HG02981 (cell line): ENCODE results near the gene ARHGAP24.

Source experiments
- ATAC-seq: cut with Tn5 transposase; IDR thresholded peaks from one replicate; pipeline ENCODE4 v1.9.1; 2021; ENCODE audit warnings: mild to moderate bottlenecking, moderate library complexity; ENCODE audit not compliant: unreplicated experiment

The ARHGAP24 gene

GRCh38 chr4:85577307-85577706 is 102.4 kb downstream of the ARHGAP24 start:
- ATAC-seq: no peak

DNA sequence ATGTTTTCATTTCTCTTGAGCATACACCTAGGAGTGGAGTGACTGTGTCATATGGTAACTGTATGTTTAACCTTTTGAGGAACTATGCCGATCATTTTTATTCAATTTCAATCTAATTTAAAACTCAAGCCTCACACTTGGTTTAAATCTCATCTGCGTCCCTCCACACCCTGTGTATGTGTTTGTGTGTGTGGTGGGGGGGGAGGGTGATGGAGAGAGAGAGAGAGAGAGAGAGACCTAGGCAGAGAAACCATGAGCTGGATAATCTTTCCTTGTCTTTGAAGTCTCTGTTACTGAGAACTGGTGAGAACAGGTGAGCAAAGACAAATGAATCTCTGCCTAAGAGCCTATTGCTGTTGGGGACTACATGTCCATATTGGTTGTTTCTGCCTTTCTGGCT is 105.0 kb downstream of the ARHGAP24 start:
- ATAC-seq: no peak

DNA sequence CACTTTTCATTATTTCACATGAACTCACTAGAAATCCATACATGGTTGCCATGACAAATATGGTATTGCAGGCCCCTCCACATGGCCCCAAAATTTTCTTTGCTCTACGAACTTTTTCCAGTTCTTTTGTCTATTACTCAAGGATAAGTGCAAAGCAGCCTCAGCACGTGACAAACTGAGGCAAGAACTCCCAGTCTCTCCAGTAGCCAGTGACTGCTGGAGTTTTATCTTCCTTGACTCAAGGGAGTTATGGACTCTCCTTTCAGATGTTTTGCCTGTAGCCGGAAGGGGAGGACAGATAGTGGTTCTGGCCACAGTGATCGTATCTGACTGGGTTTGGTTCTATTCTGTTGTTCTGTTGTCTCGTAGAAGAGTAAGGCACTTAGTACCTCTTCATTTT is 105.5 kb downstream of the ARHGAP24 start:
- ATAC-seq: no peak

DNA sequence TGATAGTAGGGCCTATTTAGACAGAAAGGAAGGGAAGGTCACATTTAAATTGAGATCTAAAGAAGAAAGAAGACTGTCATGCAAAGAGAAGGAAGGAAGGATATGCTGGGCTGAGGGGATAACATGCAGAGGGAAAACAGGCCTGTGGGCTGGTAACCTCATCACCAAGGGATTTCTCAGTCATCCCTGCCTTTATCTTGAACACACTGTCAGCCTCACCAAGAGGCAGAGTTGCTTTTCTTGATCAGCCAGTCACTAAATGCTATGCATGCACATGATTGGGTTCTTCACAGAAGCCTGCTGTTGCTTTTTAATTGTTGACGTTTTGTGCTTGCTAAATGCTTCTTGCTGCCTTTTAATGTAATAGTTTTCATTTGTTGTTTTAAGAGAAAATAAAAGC is 113.0 kb downstream of the ARHGAP24 start:
- ATAC-seq: no peak

DNA sequence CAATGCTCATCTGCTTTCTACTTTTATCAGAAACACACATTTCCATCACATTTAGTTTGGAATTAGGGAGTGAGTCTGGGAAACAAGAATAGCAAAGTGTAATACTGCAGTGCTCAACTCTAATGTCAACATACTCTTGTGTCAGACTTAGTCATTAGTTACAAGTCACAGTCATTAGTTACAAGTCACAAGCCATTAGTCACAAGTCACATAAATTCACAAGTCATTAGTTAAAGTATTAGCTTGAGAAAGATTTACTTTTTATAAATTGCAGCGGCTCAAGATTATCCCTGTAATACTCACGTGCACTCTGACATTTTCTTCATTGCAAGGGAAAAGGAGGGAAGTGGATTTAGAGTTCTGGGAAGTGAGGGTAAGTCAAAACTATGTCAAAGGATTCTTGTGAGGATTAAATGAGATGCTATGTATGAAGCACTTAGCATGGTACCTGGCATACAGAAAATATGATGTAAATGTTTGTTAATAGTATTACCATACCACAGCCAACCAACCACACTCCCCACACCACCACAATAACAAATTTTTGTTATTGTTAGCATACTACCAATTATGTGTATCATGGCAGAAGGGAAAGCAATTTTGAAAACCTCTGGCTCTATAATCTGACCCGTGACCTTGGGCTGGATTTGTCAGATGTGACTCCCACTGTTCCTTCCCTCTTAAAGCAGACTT is 116.6 kb downstream of the ARHGAP24 start:
- ATAC-seq: no peak

DNA sequence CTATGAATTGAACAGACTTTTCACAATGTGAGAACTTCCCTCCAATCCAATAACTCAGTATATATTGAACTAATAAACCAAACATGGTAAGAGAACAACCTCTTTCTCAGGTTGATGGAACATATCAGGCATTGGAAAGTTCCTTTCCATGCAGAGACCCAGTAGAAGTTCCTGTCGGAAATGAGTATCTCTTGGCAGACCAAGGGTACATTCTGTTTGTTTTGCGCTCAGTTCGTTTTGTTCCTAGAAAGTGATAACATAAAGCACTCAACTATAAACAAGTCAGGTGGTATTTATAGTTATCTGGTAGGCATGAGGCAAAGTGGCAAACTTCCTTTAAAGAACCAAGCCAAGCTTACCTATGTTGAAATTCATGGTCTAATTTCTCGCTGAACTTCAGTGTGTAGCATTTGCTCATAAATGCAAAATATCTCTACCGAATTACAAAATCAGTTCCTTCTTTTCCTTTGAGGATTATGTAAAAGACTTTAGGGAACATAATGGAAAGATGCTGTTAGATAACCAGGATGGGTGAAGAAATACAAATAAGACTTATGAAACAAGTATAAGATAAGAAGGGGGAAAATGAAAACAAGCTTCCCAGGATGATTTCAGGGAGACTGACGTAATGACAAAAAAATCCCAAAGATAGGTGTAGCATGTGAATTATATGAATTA is 120.3 kb downstream of the ARHGAP24 start:
- ATAC-seq: no peak

- no peak for ATAC-seq
Observed at GRCh38 chr4:85595796-85596559, 121.0 kb downstream of the ARHGAP24 start.

DNA sequence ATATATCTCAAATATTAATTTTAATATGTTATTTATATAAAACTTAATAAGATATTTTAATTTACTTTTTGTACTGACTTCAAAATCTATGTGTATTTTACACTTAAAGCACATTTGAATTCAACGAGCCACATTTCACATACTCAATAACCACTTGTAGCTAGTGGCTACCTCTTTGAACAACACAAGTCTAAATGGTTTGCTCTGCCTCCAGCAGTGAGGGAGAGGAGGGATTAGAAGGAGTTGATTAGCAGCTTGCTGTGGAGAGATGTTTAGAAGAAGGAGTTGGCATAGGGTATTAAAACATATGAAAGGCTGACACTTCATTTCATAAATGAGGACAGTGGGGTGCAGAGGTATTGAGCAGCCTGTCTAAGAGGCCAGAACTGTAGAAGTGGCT is 124.0 kb downstream of the ARHGAP24 start:
- ATAC-seq: no peak

GRCh38 chr4:85600501-85600900 is 125.6 kb downstream of the ARHGAP24 start:
- ATAC-seq: no peak

GRCh38 chr4:85603437-85604336 is 128.7 kb downstream of the ARHGAP24 start:
- ATAC-seq: peak; percentile 40

DNA sequence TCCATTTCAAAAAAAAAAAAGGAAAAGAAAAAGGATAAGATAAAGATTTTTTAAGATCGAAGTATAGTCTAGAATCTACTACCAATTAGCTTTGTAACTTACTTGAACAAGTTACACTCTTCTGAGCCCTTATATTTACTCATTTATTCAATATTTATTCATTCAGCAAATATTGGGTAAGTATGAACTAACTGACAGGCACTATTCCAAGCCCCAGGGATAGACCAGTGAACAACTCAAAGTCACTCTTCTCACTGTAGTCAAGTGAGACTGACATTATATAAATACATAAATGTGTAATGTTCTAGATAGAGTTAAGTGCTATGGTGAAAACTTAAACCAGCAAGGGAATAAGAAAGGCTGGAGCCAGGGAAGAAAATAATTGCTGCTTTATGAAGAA is 131.6 kb downstream of the ARHGAP24 start:
- no peak for ATAC-seq

DNA sequence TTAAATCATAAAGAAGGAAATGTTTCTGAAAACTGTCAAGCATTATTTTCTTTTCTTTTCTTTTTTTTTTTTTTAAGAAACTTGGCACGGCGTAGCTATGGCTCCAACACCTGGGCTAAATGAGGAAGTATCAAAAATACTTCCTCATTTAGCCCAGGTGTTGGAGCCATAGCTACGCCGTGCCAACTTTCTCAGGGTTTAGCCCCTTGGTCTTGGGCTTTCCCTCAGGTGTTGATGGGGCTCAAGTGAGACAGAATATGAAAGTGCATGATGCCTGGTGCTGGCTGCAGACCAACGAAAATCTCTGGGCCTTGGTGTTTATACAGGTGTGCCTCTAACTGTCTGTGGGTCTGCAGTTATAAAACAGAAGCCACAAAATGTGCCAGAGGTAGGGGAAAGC is 132.7 kb downstream of the ARHGAP24 start:
- ATAC-seq: peak; percentile 70

DNA sequence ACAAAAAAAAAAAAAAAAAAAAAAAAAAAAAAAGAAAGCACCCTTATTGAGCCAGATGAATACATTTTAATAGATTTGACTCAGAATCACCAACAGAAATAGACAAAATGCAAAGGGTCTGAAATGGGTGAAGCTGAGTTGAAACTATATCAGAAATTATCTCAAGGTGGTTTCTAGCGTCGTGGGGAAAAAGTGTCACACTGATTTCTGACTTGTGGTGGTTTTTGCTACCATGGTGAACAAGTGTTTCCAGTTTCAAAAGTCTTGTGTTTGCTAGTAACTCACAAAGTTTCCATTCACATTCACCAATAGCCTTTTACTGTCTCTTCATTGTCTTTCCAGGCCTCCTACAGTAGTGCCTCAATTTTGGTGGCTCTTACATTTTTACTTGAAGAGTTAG is 135.5 kb downstream of the ARHGAP24 start:
- peak; percentile 83 for ATAC-seq

DNA sequence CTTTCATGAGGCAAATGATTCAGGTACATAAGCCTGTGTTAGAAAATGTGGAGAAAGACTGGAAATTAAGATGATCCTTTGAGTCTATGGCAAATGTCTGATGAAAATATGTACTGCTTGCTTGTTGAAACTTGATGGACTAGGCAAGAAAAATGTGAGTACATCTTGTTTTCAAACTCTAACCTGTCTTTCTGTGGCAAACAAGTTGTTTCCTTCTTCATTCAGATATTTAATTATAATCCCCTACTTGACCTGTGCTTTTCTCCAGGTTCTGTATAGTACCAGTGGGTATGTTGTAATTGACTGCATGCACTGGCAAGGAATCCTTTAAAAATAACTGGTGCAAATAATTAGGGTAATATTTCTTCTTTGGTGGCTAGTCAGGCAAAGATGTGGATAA is 136.7 kb downstream of the ARHGAP24 start:
- no peak for ATAC-seq

- no peak for ATAC-seq
Observed at GRCh38 chr4:85613901-85614300, 139.0 kb downstream of the ARHGAP24 start.

DNA sequence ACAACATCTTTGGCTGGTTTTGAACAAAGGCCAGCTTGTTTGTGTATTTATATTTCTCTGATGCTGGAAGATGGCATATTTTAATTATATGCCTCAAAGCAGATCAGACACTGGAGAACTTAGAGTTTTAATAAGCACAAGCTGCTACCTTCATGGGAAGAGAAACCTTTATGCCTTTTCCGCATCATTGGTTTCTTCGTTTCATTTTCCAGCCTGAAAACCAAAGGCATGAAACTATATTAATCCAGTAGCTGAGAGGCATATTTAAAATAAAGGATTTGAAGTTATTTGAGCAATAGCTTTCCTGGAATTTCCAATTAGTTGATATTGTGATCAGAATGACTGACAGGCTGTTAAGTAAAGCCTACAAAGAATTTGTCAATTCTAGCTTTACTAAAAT is 141.0 kb downstream of the ARHGAP24 start:
- ATAC-seq: no peak

DNA sequence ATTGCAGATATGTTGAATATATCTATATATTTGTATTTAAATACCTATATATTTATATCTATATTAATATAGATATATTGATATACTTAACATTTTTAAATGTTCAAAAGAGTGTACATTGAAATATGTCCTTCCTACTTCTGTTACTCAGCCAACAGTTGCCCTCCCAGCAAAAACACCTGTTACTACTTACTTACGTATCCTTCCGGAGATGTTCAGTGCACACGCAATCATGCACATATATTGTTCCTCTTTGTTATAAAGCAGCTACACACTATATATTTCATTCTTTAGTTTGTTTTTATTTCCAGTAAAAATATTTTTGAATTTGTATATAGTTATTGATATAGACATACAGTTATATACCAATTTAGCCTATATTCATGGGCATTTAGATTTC is 142.3 kb downstream of the ARHGAP24 start:
- ATAC-seq: no peak

- ATAC-seq: no peak
Observed at GRCh38 chr4:85632981-85633380, 158.0 kb downstream of the ARHGAP24 start.

GRCh38 chr4:85637778-85638177 is 162.8 kb downstream of the ARHGAP24 start:
- ATAC-seq: no peak

- no peak for ATAC-seq
Observed at GRCh38 chr4:85639946-85640345, 165.0 kb downstream of the ARHGAP24 start.
